HG03521 (cell line): ENCODE data around the gene OTOA.
"Not testable (repeated sequence)": the region's sequence is repeated elsewhere in the genome, so short reads cannot be mapped to it uniquely, and the experiment has no call there.

Experiments used
- ATAC-seq: cut with Tn5 transposase; IDR thresholded peaks from one replicate; pipeline ENCODE4 v1.9.1; 2021; ENCODE audit warnings: mild to moderate bottlenecking, moderate library complexity; ENCODE audit not compliant: unreplicated experiment

OTOA gene

GRCh38 chr16:21801538-21802374, 138.0 kb downstream of the OTOA start:
- ATAC-seq, result not testable (repeated sequence)

- ATAC-seq, result not testable (repeated sequence)
These were observed 138.6 kb downstream of the OTOA start for GRCh38 chr16:21802375-21802663.
